ENCODE data around the gene LMAN1.
A peak's percentile ranks its signal among the peaks of the same experiment; 100 is the strongest.

LMAN1 gene

DNA sequence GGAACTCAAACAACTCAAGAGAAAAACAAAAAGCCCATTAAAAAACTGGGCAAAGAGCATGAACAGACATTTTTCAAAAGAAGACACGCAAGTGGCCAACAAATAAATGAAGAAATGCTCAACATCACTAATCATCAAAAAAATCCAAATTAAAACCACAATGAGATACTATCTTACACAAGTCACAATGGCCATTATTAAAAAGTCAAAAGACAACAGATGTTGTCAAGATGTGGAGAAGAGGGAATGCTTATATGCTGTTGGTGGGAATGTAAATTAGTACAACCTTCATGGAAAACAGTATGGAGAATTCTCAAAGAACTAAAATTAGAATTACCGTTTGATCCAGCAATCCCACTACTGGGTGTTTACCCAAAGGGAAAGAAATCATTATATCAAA, 15.1 kb downstream of the LMAN1 start:
- Mint-ChIP-seq H3K27me3 (ENCODE audit: low read depth) (no peaks in the 10 kb centered on the region), H3K9me3 (peaks cover 21% of the 10 kb centered on the region), H3K4me1 (ENCODE audit: low read depth) (peaks cover 36% of the 10 kb centered on the region), H3K36me3 (ENCODE audit: low read depth) (peaks cover 78% of the 10 kb centered on the region), H3K27ac (no peak overlapping the region), H3K4me3 (no peak overlapping the region)

DNA sequence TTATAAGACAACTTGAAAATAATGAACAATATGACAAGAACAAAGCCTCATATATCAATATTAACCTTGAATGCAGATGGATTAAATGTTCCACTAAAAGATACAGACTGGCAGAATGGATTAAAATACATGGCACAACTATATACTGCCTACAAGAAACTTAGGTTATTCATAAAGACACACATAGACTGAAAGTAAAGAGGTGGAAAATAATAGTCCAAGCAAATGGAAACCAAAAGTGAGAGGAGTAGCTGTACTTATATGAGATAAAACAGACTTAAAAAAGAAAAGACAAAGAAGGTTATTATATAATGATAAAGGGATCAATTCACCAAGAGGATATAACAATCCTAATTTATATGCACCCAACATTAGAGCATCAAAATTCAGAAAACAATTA, 18.2 kb downstream of the LMAN1 start:
- peaks cover 85% of the 10 kb centered on the region for H3K36me3 Mint-ChIP-seq (ENCODE audit: low read depth)
- H3K27ac Mint-ChIP-seq: peak overlapping the region; percentile 43
- H3K27me3 Mint-ChIP-seq (ENCODE audit: low read depth): no peaks in the 10 kb centered on the region
- peaks cover 39% of the 10 kb centered on the region for H3K4me1 Mint-ChIP-seq (ENCODE audit: low read depth)
- peaks cover 21% of the 10 kb centered on the region for H3K9me3 Mint-ChIP-seq
- peak overlapping the region; percentile 43 for H3K4me3 Mint-ChIP-seq

DNA sequence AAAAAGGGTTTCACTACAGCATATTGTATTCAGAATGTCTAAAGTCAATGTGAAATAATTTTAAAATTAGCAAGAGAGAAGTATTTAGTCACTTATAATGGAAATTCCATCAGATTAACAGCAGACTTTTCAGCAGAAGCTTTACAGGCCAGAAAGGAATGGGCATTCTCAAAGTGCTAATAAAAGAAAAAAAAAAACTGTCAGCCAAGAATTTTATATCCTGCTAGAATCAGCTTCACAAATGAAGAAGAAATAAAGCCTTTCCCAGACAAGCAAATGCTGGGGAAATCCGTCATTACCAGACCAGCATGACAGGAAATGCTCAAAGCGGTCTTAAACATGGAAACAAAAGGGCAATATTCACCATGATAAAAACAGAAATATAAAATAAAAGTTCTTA, 18.8 kb downstream of the LMAN1 start:
- Mint-ChIP-seq H3K27me3 (ENCODE audit: low read depth) (no peaks in the 10 kb centered on the region), H3K4me1 (ENCODE audit: low read depth) (peaks cover 39% of the 10 kb centered on the region), H3K4me3 (no peak overlapping the region), H3K36me3 (ENCODE audit: low read depth) (peaks cover 84% of the 10 kb centered on the region), H3K9me3 (peaks cover 21% of the 10 kb centered on the region), H3K27ac (peak overlapping the region; percentile 43)

DNA sequence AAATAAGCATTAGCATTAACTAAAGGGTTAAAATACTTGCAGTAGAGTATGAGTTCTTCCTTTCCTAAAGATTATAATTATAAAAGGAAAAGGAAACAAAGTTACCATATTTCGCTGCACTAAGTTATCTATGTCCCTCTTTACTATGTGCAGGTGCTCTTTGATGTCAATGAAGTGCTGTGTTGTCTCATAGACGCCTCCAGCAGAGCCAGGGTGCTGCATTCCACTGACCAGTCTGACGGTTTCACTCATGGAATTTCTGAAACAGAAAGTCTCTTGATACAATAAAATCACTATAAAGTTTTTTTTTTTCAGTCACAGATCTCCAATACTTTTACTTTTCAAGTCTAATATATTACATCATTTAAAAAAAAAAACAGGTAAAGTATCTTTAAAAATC, 26.1 kb downstream of the LMAN1 start:
- Mint-ChIP-seq H3K9me3 (no peaks in the 10 kb centered on the region), H3K27ac (no peak overlapping the region), H3K36me3 (ENCODE audit: low read depth) (peaks cover 44% of the 10 kb centered on the region), H3K4me3 (no peak overlapping the region), H3K27me3 (ENCODE audit: low read depth) (no peaks in the 10 kb centered on the region), H3K4me1 (ENCODE audit: low read depth) (peaks cover 7% of the 10 kb centered on the region)

DNA sequence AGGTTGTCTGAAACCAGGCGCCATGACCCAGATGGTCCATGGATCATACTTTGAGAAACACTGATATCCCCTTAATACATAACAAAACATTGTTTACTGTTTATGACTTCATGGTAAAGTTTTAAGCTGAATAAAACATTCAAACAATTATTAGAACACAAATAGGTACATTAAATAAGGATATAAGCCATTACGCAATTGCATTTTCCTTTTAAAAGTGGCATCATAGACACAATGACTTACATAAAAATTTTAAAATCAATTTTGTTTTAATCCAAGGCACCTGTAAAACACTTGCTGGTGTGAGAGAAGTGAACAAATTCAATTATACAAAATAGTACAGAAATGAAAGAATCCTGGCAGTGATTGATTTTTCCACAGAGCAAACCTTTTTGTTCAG, 30.4 kb downstream of the LMAN1 start:
- H3K4me1 Mint-ChIP-seq (ENCODE audit: low read depth): no peaks in the 10 kb centered on the region
- peaks cover 41% of the 10 kb centered on the region for H3K36me3 Mint-ChIP-seq (ENCODE audit: low read depth)
- no peak overlapping the region for H3K27ac Mint-ChIP-seq
- H3K4me3 Mint-ChIP-seq: no peak overlapping the region
- H3K27me3 Mint-ChIP-seq (ENCODE audit: low read depth): no peaks in the 10 kb centered on the region
- H3K9me3 Mint-ChIP-seq: no peaks in the 10 kb centered on the region

DNA sequence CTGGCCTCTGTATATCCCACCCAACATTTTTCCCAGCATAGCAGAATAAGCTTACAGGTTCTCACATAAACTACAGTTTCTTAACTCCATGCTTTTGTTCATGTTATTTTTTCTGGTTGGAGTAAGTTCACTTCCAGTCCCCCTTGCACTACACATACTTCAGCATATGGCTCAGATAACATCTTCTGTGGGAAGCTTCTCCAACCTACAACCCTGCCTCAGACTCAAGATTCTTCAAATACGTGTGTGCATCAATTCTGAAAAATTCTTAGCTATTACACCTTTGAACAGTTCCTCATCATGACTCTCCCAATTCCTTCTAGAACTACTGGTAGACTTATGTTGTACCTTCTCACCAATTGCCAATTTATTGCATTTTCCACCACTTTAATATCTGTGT, 33.1 kb downstream of the LMAN1 start:
- Mint-ChIP-seq H3K4me3 (no peak overlapping the region), H3K9me3 (no peaks in the 10 kb centered on the region), H3K36me3 (ENCODE audit: low read depth) (peaks cover 34% of the 10 kb centered on the region), H3K4me1 (ENCODE audit: low read depth) (no peaks in the 10 kb centered on the region), H3K27ac (no peak overlapping the region), H3K27me3 (ENCODE audit: low read depth) (no peaks in the 10 kb centered on the region)

DNA sequence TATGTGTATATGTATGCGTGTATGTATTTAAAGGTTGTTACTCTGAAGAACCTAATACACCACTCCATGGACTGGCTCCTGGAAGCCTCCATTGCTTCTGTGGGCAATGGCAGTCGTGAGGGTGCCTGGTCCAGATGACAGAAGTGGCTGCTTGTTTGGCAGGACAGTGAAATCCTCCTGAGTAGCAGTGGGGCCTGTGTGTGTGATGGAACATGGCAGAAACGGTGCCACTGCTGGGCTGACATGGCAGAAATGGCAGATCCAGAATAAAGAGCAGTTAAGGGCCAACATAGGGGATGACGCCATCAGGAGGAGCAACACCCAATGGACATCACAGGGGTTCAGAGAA, 34.5 kb downstream of the LMAN1 start:
- Mint-ChIP-seq H3K9me3 (no peaks in the 10 kb centered on the region), H3K4me3 (no peak overlapping the region), H3K27me3 (ENCODE audit: low read depth) (no peaks in the 10 kb centered on the region), H3K4me1 (ENCODE audit: low read depth) (no peaks in the 10 kb centered on the region), H3K36me3 (ENCODE audit: low read depth) (peaks cover 33% of the 10 kb centered on the region), H3K27ac (no peak overlapping the region)

DNA sequence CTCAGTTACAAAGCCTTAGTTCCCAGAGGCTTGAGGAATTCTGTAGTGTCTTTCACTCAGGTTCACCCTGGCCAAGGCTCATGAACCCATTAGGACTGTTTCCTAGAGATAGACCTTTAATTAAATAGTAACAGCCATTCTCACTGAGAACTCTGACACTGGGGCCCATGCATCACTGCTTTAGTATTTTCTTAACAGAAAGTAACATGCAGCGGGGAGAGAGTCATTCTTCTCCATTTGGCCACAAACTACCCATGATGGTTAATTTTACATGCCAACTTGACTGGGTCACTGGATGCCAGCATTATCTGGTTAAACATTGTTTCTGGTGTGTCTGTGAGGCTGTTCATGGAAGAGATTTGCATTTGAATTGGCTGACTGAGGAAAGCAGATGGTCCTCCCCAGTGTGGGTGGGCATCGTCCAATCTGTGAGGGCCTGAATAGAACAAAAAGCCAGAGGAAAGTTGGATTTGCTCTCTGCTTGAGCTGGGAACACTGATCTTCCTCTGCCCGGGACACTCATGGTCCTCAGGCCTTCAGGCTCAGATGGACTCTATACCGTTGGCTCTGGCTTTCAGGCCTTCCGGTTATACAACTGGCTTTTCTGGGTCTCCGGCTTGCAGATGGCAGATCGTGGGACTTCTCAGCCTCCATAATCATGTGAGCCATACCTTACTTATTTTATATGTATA, 35.0 kb downstream of the LMAN1 start:
- Mint-ChIP-seq H3K36me3 (ENCODE audit: low read depth) (peaks cover 31% of the 10 kb centered on the region), H3K9me3 (no peaks in the 10 kb centered on the region), H3K27ac (no peak overlapping the region), H3K4me1 (ENCODE audit: low read depth) (no peaks in the 10 kb centered on the region), H3K27me3 (ENCODE audit: low read depth) (peaks cover 3% of the 10 kb centered on the region), H3K4me3 (no peak overlapping the region)

DNA sequence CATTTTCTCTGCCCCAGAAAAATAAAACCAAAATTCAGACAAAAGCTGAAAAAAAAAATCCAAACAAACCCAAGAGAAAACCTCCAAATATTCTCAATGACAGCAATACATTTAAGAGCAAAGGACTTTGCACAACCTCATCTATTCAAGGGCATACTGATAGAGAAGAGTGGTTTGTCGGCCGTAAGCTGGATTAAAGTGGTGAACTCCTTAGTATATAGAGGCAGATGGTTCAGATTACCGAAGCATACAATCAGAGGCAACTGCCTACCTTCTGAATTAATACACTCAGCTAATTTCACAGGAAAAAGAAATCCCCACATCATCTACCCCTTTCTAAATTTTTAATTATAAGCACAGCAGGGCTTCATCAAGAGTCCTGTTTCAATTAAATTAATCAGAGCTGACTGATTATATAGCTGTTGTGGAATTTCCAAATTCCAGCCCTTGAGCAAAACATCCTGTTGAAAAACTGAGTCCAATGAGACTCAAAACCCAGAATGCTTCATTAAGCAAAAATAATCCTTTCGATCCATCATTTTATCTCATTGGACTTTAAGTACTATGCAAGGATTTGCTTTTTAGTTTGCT, 40.5 kb downstream of the LMAN1 start, which contains the start of gene CPLX4:
Gene CPLX4 (minus strand): TSS at position 190 of the 591 bp plus-strand sequence. CDS start 187 bp downstream, at position 3.
- Mint-ChIP-seq H3K27ac (no peak within 1 kb of the TSS), H3K9me3 (no peaks in the 10 kb centered on the region), H3K36me3 (ENCODE audit: low read depth) (no peaks in the 10 kb centered on the region), H3K4me1 (ENCODE audit: low read depth) (no peaks in the 10 kb centered on the region), H3K4me3 (no peak within 1 kb of the TSS), H3K27me3 (ENCODE audit: low read depth) (peaks cover 39% of the 10 kb centered on the region)

DNA sequence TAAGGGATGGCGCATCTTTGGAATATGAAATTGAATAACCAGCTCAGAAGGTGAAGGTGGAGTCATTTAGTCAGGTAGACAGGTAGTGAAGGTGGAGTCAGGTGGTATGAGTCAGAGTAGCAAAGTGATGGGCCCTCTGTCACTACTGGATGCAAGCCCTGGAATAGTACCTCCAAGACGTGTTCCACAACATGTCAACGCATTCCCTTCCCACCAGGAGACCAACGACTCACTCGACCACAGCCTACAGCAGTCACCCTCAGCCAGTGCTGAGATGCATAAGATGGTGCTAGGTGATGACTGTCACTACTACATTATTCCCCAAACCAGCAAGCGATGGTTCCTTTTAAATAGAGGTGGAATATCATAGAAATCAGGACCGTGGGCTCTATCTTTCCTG, 47.4 kb downstream of the LMAN1 start:
- Mint-ChIP-seq H3K27ac (no peak overlapping the region), H3K4me1 (ENCODE audit: low read depth) (peaks cover 3% of the 10 kb centered on the region), H3K27me3 (ENCODE audit: low read depth) (peaks cover 66% of the 10 kb centered on the region), H3K9me3 (no peaks in the 10 kb centered on the region), H3K36me3 (ENCODE audit: low read depth) (no peaks in the 10 kb centered on the region), H3K4me3 (no peak overlapping the region)

DNA sequence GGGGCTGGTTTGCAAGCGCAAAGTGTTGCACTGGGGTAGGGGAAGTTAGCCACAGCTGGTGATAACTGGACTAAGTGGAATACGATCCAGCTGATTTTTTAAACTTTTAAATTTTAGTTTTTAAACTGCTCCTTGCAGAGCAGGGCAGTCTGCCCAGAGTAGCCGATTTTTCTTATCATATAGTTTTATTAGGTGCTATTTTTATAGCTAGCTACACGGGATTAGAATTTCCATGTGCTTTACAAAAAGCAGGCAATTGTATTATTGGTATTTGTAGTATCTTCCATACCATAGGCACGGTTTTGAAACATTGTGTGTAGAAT, 50.2 kb downstream of the LMAN1 start:
- Mint-ChIP-seq H3K36me3 (ENCODE audit: low read depth) (no peaks in the 10 kb centered on the region), H3K27ac (no peak overlapping the region), H3K4me3 (peak overlapping the region; percentile 64), H3K27me3 (ENCODE audit: low read depth) (peaks cover 60% of the 10 kb centered on the region), H3K4me1 (ENCODE audit: low read depth) (peaks cover 3% of the 10 kb centered on the region), H3K9me3 (no peaks in the 10 kb centered on the region)

DNA sequence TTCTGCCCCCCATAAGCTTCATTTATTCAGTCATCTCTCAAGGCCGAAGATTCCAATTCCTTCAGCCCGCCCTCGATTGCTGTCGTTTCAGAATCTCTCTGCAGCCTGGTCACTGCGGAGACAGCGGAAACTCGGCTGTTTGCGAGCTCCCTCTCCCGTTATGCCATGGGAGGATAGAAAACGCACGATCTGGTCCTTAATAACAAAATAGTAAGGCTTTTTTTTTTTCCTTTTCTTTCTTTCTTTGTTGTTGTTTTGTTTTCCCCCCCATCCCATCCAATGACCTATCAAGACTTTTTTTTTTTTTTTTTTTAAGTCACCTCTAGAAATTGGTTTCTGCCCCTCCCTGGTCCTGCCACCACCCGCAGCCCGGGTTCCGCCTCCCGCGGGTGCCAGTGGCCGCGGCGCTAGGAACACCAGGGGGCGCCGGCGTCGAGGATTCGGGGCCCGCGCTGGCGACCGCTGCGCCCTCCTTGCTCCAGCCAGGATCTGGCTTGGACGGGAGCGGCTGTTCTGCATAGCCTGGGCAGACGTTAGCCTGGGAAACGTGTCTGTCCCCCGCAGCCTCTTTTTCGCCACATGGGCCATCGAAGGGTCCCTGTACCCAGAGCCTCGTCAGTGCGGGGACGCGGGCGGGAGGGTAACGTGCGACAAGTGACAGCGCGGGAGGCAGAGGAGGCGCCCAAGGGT, 50.7 kb downstream of the LMAN1 start:
- peaks cover 60% of the 10 kb centered on the region for H3K27me3 Mint-ChIP-seq (ENCODE audit: low read depth)
- peaks cover 3% of the 10 kb centered on the region for H3K4me1 Mint-ChIP-seq (ENCODE audit: low read depth)
- H3K4me3 Mint-ChIP-seq: peak overlapping the region; percentile 64
- no peaks in the 10 kb centered on the region for H3K9me3 Mint-ChIP-seq
- no peak overlapping the region for H3K27ac Mint-ChIP-seq
- no peaks in the 10 kb centered on the region for H3K36me3 Mint-ChIP-seq (ENCODE audit: low read depth)

DNA sequence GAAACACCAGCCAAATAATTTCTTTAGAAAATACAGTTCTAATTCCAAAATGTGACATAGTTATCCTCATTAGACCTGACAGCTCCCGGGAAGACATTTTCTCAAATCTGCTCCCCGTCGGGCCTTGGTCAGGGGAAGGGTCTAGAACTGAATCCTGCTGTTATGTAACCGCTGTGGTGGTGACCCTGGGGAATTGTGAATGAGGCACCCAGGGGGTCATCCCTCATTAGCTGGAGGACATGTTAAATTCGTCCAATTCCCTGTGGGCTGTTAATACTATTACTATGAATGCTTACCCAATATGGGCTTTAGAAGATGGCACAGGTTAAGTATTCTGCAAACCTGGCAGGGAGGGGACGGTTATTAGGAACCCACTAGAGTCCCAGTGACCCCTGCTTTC, 52.4 kb downstream of the LMAN1 start:
- Mint-ChIP-seq H3K4me3 (no peak overlapping the region), H3K36me3 (ENCODE audit: low read depth) (no peaks in the 10 kb centered on the region), H3K4me1 (ENCODE audit: low read depth) (peaks cover 3% of the 10 kb centered on the region), H3K27me3 (ENCODE audit: low read depth) (peaks cover 59% of the 10 kb centered on the region), H3K9me3 (no peaks in the 10 kb centered on the region), H3K27ac (no peak overlapping the region)

DNA sequence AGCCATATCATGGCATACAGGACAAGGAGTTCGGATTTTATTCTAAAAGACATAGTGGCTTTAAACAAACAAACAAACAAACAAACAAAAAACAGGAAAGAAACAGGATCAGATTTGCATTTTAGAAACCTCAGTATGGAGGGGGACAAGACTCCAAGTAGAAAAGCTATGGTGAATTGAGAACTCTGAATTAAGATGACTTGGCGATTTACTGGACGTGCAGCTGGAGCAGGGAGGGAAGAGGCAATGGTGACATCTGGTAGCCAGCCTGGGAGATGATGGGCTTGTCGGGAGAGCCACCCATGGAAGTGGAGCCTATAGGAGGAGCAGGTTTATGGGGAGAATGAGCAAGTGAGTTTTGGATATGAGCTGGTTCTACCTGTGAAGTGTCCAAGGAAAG, 53.8 kb downstream of the LMAN1 start:
- H3K4me1 Mint-ChIP-seq (ENCODE audit: low read depth): peaks cover 3% of the 10 kb centered on the region
- no peaks in the 10 kb centered on the region for H3K9me3 Mint-ChIP-seq
- H3K27ac Mint-ChIP-seq: no peak overlapping the region
- H3K36me3 Mint-ChIP-seq (ENCODE audit: low read depth): no peaks in the 10 kb centered on the region
- H3K27me3 Mint-ChIP-seq (ENCODE audit: low read depth): peaks cover 46% of the 10 kb centered on the region
- H3K4me3 Mint-ChIP-seq: no peak overlapping the region

DNA sequence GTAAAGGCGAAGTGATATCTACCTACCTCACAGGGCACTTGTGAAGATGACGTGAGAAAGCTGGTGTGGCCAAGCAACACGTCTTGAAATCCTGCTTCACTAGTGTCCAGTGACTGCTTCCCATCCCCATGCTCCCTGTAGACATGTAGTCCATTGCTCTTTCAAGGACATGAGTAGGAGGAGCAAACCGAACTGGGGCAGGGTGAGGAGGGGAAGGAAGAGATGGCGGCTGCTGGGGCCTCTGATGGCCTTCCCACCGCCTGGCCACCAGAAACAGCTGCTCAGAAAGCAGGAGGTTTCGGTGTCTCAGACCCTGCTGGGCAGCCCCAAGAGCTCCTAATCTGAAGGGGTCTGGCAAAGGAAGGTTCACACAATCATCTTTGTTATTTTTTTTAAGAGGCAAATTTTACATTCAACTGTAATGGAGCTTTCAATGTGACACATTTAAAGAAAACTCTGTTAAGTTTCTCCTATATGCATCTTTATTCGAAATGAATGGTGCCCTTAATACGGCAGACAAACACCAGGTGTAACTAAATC, 55.3 kb downstream of the LMAN1 start:
- Mint-ChIP-seq H3K4me3 (no peak overlapping the region), H3K4me1 (ENCODE audit: low read depth) (peaks cover 3% of the 10 kb centered on the region), H3K27me3 (ENCODE audit: low read depth) (peaks cover 30% of the 10 kb centered on the region)

More for the DNA sequence above, 55.3 kb downstream of the LMAN1 start:
- Mint-ChIP-seq H3K27ac (no peak overlapping the region), H3K36me3 (ENCODE audit: low read depth) (no peaks in the 10 kb centered on the region), H3K9me3 (no peaks in the 10 kb centered on the region)

Measured in T-helper 1 cell treated with Interleukin-12 subunit alpha and Interleukin-12 subunit beta and Interleukin-4 antibody, amounts not matched to agents 30 μg/mL and 1 μg/mL, for 36 hours (primary cell).